ENCODE results near the gene CTNND2.

- no peak for TF ChIP-seq POLR2A (IDR thresholded peaks at IDR 0.05; ENCODE audit: low read depth)
- no peak for TF ChIP-seq CTCF (IDR thresholded peaks at IDR 0.05)
- no peak for TF ChIP-seq POLR2AphosphoS5 (IDR thresholded peaks at IDR 0.05)
- TF ChIP-seq EP300 (IDR thresholded peaks at IDR 0.05) = no peak
These were observed 747.1 kb downstream of the CTNND2 start for GRCh38 chr5:11157132-11157531.

Data from esophagus muscularis mucosa (tissue), 4 donors.